DOHH2 (cell line): ENCODE results near the gene PALLD.

Experiments
- EZH2phosphoT487 ChIP-seq: fragments of 200-600 bp; sonication (generic); IDR thresholded peaks from 2 replicates; pipeline ENCODE4 v1.6.1; 2017; ENCODE audit warnings: borderline replicate concordance, mild to moderate bottlenecking, antibody characterized with exemption, low read length, moderate library complexity, mixed read lengths
- TF ChIP-seq, protein P1 (sequence below): fragments of 200-600 bp; sonication (generic); IDR thresholded peaks from one replicate; pipeline ENCODE4 v1.5.1; 2014; ENCODE audit warnings: antibody characterized with exemption, mild to moderate bottlenecking, low read depth, low read length; ENCODE audit not compliant: poor library complexity, severe bottlenecking

DNA sequence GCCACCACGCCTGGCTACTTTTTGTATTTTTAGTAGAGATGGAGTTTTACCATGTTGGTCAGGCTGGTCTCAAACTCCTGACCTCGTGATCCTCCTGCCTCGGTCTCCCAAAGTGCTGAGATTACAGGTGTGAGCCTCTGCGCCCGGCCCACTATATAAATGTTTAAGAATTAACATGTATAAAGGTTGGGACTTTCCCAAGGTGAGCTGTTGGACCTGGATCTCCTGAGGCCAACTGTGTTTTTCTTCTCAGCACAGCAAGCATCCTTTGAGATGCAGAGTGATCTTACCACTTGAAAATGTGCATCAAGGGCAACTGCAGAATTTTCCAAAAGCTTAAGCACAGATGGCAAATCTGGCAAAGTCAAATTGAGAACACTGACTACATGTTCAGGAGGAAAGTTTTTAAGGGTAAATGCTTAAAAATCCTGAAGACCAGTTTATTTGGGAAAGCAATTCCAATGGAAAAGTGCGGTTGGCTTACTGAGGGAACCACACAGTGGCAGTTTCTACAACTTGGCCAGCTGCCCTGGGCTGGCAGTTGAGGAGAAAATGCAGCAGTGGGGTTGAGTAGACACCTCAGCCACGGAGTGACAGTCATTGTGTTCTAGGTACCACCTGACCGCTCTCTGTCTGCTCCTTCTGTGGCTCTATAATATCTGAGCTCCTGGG, 344.3 kb downstream of the PALLD start:
- TF ChIP-seq, protein P1, sequence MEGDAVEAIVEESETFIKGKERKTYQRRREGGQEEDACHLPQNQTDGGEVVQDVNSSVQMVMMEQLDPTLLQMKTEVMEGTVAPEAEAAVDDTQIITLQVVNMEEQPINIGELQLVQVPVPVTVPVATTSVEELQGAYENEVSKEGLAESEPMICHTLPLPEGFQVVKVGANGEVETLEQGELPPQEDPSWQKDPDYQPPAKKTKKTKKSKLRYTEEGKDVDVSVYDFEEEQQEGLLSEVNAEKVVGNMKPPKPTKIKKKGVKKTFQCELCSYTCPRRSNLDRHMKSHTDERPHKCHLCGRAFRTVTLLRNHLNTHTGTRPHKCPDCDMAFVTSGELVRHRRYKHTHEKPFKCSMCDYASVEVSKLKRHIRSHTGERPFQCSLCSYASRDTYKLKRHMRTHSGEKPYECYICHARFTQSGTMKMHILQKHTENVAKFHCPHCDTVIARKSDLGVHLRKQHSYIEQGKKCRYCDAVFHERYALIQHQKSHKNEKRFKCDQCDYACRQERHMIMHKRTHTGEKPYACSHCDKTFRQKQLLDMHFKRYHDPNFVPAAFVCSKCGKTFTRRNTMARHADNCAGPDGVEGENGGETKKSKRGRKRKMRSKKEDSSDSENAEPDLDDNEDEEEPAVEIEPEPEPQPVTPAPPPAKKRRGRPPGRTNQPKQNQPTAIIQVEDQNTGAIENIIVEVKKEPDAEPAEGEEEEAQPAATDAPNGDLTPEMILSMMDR: no peak
- no peak for TF ChIP-seq EZH2phosphoT487
